ENCODE results near the gene BATF2. TPM values are rescaled to one million over a fixed set of nuclear protein-coding genes. Genes with fewer than 3 reads are reported as not detected.

The BATF2 gene
- total and polyA plus RNA-seq, 9 of the 15 experiments (the other 6 are each of a cell fraction or from before 2014, with no cell fraction given) = 1.7 to 8.9 (median 6.4) TPM

GRCh38 chr11:65013888-65014725 is 17.3 kb upstream of the BATF2 start, which contains the start of gene ARL2 (continued):
- TF ChIP-seq ZMIZ1 (IDR thresholded peaks at IDR 0.05; ENCODE audit: low read depth in 2 of 2, low read length in 2 of 2) = no peak
- TF ChIP-seq RFX7 (CRISPR knock-in tag; IDR thresholded peaks at IDR 0.05) = no peak
- TF ChIP-seq RBM39 (optimal IDR thresholded peaks at IDR 0.05; ENCODE audit: low read depth, low read length) = no peak
- no peak for TF ChIP-seq CSDE1 (IDR thresholded peaks at IDR 0.05)
- TF ChIP-seq MLLT1 (IDR thresholded peaks at IDR 0.05) = peak; percentile 48 to 53; a peak in 2 of 4 replicates
- TF ChIP-seq GMEB1 (CRISPR knock-in tag; IDR thresholded peaks at IDR 0.05) = peak; percentile 92
- TF ChIP-seq ZNF134 (CRISPR knock-in tag; conservative IDR thresholded peaks at IDR 0.05) = no peak
- TF ChIP-seq HDAC6 (IDR thresholded peaks at IDR 0.05; ENCODE audit: low read depth, low read length) = no peak
- no peak for TF ChIP-seq CGGBP1 (CRISPR knock-in tag; IDR thresholded peaks at IDR 0.05)
